ENCODE data around the gene PAEP. TPM values are rescaled to one million over a fixed set of nuclear protein-coding genes. Genes with fewer than 3 reads are reported as not detected.

The PAEP gene
- total RNA-seq, 1 donor from 2014 or later, result not detected

DNA sequence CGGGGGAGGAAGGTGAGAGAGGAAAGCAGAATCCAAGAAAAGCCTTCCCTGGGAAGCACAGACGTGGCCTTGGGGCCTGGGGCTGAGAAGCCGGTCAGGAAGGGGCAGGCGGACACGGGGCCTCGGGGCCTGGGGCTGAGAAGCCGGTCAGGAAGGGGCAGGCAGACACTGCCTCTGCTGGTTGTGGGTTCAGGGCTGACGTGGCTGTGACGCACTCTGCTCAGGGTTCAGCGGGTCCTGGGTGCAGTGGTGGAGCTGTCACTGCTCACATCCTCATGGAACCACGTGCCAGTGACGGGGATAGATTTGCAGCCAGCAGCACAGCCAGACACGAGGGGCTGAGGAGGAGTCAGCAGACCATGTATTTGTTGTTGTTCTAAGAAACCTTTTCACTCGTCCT is 12.8 kb downstream of the PAEP start:
- no peak for DNase-seq (ENCODE audit: low spot score)
- no peak for ATAC-seq

DNA sequence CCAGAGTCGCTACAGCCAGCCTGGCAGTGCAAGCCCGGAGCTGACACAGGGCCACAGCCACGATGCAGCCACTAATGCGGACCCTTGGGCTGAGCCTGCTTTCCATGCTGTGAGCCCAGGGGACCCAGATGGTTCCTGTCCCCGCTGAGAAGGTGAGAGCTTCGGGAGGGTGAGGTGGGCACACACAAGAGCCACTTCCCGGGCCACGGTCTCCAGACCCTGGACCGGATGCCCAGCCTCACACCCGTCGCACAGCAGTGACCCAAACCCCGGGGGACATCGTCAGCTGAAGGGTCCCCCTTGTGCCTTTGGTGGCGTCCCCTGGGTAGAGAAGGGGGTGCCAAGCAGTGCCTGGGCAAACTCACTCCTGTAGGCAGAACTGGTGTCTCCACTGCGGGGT is 13.4 kb downstream of the PAEP start:
- DNase-seq (ENCODE audit: low spot score) (no peak), ATAC-seq (no peak)

DNA sequence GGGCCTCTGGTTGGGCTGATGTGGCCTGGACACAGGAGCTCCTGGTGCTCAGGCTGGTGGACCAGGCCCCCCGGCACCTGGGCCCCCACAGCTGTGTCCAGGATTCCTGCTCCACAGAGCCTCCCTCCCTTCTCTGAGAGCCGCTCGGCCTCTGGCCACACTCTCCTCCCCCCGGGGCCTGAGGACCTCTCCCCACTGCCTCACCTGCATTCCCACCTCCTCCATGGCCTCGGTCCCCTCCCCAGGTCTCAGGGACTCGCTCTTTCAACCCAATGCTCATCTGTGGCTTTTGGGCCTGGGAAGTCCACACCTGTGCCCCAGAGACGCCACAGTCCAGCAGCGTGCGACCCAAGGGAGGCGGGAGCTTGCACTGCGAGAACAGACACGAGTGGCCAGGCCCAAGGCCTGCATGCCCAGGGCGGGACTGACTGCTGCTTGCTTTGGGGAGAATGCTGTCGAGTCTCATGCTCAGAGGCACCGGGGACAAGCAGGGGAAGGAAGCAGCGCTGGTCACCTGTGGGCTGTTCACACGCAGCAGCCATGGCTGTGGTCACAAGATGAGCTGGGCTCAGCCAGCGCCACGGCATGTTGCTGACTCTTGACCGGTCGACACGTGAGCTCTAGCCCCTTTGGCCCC is 14.6 kb downstream of the PAEP start:
- ATAC-seq (no peak), DNase-seq (ENCODE audit: low spot score) (no peak)

DNA sequence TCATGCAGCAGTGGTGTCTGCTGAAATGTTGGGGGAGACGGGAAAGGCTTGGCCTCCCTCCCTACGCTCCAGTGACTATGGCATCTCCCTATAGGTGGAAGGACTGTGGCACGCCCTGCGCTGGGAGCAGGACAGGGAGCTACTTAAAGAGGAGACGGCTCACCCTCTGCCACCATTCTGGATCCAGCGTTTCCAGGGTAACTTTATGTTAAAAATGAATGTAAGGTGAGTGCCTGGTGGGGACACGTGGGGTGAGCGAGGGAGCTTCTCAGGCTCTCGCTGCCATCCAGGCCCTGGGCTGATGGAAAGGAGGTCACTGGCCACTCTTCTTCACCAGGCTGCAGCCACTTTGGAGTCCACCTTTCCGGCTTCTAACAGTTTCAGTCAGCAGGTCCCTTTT is 15.7 kb downstream of the PAEP start:
- ATAC-seq, result no peak
- no peak for DNase-seq (ENCODE audit: low spot score)

DNA sequence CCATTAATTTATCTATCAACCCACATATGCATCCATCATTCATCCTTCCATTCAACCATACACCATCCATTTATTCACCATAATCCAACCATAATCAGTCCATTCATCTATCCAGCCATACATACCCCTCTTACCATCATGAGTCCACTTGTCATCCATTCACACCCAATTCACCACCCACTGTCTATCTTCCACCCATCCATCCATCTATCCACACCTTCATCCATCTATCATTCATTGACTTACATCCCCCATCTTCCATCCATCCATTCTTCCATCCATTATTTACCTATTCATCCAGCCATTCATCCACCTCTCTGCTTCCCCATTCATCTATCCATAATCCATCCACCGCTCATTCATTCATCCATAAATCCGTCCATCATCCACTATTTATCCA is 17.8 kb downstream of the PAEP start:
- ATAC-seq, result no peak
- no peak for DNase-seq (ENCODE audit: low spot score)

DNA sequence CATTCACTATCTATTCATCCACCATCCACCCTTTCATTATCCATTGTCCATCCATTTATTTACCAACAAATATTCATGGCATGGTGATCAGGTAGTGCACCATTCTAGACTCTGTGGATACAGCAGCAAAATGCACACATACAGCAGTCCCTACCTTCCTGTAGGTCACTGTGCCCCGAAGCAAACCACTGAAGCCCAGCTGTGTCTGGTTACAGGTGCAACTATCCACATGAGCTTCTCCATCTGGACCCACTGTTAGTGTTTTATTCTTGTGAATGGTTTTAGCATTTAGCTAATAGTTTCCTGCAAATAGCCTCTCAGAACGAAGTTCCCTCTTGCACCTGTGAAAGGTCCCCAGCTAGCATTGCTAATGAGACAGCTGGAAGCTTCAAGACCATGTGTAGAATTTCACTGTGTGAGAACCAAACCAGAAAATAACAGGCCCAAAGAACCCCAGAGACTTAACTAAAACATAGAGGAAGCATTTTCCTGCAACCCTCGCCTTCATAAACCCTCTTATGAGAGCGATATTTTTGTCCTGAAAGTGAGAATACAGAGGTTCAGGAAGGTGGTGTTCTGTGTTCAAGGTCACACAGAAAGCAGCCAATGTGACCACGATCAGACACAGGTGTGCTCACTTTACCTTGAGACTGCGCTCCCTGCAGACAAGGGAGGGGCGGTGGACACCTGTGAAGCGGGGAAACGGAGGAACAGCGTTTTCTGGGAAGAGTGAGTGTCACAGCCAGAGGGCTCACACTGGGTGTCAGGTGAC is 18.5 kb downstream of the PAEP start:
- DNase-seq (ENCODE audit: low spot score) (no peak), ATAC-seq (no peak)

DNA sequence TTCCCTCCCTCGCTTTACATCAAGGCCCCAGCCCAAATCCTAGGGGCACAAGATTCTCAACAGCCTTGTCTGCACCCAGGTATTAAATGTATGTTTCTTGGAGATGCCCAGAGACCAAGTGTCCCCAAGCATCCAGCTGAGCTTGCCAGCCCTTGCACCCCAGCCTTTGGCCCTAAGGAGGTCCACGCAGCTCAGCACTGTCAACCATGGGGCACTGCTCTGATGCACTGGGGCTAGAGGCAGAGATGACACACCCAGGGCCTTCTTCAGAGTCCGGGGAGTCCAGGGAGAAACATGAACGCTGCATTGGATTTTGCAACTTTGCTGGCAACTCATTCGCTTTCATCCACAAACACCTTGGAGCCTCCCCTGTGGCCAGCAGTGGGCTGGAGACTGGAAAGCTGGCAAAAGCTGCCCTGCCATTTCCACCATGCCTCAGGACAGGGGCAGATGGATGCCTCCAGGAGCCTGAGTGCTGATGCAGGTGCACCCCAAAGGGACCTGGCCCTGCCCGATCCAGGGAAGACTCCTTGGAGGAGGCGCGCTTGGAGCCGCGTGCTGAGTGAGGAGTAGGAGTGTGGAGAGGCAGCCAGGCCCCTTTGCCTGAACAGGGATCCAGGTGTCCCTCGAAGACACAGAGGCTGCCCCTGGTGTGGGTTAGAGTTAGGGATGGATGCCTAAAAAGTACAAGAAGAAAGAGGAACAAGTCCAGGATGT is 19.3 kb downstream of the PAEP start:
- no peak for ATAC-seq

DNA sequence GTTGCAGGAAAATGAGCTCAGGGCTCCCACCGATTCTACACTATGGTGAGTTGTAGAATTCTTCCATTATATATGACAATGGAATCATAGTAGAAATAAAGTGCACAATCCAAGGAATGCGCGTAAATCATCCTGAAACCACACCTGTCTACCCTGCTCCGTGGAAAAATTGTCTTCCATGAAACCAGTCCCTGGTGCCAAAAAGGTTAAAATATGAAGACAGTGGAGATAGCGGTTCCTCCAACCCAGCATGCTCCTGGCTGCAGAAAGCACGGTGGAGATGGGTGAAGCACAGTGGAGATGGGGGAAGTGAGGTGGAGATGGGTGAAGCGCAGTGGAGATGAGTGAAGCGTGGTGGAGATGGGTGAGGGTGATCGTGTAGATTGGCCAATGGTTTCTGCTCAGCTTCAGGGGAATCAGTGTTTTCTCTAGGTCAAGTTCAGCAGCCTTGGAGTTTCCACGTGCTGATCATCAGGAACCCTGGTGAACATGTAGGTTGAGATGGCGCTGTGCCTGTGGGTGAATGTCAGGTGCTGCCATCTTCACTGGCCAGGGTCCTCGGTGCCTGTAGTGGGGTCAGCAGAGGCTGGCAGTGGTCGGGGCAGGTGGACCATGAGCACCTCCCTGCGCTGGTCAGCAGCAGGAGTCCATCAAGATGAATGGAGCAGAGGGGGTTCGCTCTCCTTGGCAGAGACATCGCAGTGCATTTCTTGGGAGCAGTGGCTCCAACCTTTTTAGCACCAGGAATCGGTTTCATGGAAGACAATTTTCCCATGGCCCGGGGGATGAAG is 20.3 kb downstream of the PAEP start:
- ATAC-seq (no peak), DNase-seq (ENCODE audit: low spot score) (no peak)

More for the DNA sequence above, 19.3 kb downstream of the PAEP start:
- no peak for DNase-seq (ENCODE audit: low spot score)

DNA sequence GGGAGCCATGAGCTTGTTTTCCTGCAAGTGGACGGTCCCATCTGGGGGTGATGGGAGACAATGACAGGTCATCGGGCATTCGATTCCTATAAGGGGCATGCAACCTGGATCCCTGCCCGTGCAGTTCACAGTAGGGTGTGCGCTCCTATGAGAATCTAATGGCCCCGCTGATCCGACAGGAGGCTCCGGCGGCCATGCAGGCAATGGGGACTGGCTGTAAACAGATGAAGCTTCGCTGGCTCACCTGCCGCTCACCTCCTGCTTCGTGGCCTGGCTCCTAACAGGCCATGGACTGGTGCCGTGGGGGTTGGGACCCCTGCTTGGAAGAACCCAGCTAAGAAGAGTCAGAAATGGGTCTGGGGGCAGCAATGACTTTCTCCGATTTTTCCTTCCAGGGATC is 21.0 kb downstream of the PAEP start:
- no peak for DNase-seq (ENCODE audit: low spot score)
- no peak for ATAC-seq

DNA sequence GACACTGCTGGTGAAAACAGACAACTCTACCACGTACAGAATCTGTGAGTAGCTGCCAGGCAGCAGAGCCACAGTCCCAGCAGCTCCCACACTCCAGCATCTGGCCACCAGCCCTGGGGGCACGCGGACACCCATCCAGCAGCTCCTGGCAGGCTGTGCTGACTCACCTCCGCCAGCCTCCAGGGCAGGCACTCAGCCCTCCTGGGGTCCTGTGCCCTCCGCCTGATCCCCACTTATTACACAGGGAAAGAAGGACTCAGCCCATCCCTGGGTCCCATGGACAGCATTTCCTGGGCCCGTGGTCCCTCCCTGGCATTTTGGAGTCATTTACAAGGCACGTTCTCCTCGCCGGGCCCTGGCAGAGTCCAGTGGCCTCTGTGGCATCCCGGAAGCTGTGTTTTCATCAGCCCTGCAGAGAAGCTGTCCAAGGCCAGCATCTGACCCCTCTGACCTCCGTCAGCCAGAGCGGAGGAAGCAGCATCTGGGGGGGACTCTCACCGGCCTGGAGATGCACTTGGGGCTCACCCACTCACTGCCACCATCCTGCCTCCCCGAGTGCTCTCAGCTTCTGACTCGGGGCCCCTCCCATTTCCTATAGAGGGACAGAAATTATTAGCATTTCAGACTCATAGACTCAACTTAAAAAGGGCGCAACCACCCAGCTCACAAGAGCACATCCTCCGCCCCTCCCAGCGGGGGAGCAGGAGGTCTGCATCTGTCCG is 21.6 kb downstream of the PAEP start:
- DNase-seq (ENCODE audit: low spot score) (peak; percentile 34), ATAC-seq (no peak)

DNA sequence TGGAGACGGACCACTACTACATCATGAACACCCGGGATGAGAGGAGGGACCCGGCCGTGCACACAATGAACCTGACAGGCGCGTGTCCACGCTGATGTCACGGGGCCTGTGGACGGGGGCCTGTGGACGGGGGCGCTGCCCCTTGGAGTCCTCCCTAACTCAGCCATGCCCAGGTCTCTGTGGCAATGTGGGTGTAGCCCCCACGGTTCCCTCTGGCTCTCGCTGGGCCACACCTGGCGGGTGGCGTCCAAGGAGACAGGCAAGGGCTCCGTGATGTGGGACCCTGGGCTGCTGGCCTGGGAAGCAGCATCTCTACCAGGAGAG is 22.1 kb downstream of the PAEP start:
- ATAC-seq, result no peak
- DNase-seq (ENCODE audit: low spot score), result peak; percentile 40

DNA sequence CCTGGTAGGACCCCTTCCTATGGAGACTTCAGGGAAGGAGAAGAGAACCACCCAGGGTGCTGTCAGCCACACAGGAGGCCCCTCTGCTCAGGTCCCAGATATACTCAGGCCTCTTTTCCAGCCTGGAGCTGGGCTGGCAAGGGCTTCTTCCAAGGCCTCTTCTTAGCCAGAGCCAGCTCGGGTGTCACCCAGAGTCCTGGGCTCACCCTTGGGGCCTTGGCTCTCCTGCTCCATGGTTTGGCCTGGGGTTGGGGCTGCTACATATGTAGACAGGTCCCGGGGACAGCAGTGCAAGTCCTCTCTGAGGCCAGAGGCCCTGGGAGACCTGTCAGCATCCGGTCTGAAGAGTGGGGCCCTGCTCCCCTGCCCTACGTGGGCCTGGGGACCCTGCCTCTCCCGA is 22.8 kb downstream of the PAEP start:
- no peak for ATAC-seq

DNA sequence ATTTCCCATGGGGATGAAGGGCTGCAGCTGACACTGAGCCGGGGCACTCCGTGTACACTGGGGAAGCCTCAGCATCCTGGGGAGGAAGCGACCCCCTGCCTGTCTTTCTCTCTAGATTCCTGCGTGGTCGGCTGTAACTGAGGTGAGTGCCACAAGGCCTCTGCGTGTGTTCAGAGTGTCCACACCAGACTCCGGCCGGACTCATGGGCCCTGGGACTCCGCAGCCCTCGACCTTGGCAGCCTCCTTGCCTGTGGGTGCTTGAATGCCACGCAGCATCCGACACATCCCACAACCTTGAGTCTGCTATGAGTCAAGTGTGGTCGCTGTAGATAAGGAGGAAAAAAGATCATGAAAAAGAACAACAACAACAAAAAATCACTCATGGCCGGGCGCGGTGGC is 23.4 kb downstream of the PAEP start:
- peak; percentile 26 for DNase-seq (ENCODE audit: low spot score)
- no peak for ATAC-seq

More for the DNA sequence above, 22.8 kb downstream of the PAEP start:
- peak; percentile 28 for DNase-seq (ENCODE audit: low spot score)

DNA sequence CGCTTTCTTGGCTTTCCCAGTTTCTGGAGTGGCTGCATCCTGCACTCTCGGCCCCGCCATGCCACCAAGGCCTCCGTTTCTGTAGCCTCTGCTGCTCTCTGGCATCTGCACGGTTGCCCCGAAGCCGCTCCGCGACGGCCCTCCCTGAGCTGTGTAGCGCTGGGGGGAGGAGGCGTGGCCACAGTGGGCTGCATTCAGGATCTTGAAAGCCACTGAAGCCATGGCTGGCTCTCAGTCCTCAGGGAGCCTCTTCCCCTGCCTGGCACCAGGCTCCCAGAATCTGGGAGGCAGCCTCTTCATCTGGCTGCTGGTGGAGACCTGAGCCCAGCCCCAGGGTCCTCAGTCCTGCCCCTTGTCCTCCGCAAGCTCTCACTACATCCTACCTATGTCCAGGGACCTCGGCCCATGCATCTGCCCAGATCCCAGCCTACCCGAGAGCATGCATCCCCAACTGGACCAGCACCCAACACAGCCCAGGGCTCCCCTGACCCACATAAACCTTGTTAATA is 25.1 kb downstream of the PAEP start:
- ATAC-seq (no peak), DNase-seq (ENCODE audit: low spot score) (peak; percentile 28)

DNA sequence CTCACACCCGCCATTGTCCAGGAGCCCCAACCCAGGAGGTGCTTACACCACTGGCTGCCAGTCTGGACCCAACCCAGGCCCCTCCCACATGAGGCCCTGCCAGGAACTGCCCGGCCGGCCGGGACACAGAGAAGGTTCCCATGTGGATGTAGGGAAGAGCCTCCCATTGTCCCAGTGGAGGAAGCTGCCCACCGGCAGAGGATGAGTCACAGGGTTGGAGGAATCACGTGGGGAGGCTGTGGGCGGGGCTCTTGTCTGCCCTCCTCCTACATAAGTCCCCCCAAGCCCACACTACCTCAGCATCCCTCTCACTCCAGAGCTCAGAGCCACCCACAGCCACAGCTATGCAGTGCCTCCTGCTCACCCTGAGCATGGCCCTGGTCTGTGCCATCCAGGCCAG is 26.1 kb downstream of the PAEP start:
- ATAC-seq (peak; percentile 32), DNase-seq (ENCODE audit: low spot score) (no peak)

DNA sequence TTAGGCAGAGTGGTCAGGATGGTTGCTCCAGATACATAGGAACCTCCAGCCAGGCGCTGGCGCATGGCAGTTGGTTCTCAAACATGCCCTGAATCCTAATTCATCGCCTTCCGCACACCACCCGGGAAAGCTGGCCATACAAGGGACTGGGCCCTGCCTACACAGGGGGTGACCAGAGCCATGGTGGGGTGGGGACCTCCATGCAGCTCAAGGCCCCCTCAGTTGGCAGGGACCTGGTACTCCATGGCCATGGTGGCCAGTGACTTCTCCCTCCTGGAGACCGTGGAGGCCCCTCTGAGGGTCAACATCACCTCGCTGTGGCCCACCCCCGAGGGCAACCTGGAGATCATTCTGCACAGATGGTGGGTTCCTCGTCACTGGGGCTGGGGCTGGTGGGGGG is 26.8 kb downstream of the PAEP start:
- peak; percentile 38 for DNase-seq (ENCODE audit: low spot score)

DNA sequence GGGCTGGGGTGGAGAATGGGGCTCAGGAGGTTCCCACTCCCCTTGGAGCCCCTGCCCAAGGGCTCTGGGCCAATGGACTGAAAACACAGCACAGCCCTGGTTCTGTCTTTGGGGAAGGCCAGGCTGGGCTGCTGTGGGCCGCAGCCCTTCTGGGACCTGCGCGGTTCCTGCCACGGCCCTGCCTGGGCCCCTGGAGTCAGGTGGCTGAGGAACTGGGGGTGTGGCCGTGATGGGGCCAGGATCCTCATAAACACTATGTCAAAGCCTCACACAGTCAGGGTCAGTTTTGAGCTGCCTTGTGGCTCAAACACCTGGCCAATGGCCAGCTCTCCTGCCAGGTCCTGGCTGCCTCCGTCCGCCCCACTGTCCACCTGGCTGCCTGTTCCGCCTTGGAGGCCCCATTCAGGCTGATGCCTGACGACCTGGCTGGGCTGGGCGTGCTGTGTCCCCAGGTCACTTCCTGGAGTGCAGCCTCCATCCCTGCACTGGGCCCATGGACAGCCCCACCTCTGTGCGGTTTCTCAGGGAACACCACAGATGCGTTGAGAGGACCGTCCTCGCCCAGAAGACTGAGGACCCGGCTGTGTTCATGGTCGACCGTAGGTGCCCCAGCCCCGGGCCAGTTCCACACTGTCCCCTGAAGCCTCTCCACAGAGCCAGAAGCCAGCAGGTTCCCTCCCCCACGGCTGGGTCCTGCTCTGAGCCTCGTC is 27.5 kb downstream of the PAEP start:
- DNase-seq (ENCODE audit: low spot score), result peak; percentile 38
- no peak for ATAC-seq

More for the DNA sequence above, 26.8 kb downstream of the PAEP start:
- no peak for ATAC-seq

DNA sequence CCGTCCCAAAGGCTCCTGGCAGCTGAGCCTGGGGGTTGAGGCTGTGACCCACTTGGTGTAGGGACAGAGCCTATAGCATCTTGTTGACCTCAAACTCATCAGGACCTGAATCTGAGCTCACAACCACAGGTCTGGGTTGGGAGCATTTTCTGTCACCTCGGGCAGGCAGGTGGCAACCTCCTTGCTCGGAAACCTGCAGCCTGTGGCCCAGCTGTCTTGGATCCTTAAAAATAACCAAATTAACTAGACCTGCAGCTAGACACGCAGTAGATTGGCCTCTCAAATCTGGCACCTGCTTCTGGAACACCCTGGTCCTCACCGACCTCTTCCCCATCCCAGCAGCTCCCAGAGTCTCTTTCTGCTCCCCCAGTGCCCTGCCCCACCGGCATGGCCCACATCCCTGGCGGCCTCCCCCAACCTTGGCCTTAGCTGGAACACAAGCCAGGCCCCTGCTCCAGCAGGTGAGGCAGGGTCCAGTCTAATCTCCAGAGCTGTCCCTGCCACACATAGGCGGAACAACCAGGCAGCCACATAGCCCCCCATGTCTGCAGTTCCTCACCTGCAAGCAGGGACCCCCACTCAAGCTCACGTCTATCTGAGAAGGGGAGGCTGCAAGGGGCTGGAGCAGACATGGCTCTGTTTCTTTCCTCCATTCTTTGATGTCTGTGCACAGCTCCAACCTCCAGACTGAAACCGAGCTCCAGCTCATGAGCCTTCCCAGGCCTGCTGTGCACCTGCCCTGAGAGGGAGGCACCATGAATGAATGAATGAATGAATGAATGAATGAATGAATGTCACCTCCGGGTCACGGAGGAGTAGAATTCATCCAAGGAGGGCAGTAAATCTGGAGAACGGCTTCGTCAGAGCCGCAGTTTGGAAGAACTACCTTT is 28.3 kb downstream of the PAEP start:
- no peak for ATAC-seq
- no peak for DNase-seq (ENCODE audit: low spot score)

All from left lobe of liver (tissue), 2 donors.